ENCODE data around the gene PAQR7.
A peak's percentile ranks its signal among the peaks of the same experiment; 100 is the strongest.

PAQR7 gene

DNA sequence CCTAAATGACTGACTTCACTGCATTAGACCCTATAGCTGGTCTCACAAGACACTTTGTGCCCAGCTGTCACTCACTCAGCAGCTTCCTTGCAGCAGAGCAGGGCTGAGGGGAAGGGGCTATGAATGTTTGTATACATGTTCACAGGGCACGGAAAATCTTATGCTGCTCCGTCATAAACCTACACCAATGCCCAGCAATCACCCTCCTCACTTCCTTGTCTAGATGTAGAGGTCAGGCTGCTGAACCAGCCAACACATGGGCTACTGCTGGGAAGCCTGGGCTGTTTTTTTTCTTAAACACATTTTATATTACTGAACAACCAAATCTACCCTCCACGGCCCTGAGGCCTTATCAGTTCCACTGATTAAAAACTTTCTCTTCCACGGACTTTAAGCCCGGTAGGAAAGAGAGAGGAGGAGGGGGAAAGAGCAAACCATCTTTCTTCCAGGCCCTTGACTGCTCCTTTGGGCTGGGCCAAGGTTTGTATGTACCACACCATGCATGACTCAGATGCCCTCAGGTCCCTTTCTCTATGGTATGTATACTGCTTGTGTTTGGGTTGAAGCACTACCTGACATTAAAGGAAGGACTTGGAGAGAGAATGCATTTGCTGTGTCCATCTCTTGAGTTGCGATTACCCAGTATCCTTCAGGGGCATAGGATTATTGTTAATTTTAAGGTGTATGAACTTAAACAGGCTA lies 43.0 kb downstream of the PAQR7 start:
- 93 to 98% methylated on average over 6 of the region's 6 CpGs for WGBS, 2 experiments
- Histone ChIP-seq H3K4me3 (ENCODE audit: insufficient read depth, low read depth, low read length) (no peak overlapping the region), H3K4me1 (ENCODE audit: control insufficient read depth, insufficient read depth, low read length) (no peaks in the 10 kb centered on the region), H3K27ac (ENCODE audit: insufficient read depth, low read depth, low read length, poor library complexity, severe bottlenecking) (no peak overlapping the region), H3K9me3 (ENCODE audit: control insufficient read depth, low read length) (no peaks in the 10 kb centered on the region), H3K36me3 (ENCODE audit: control insufficient read depth, insufficient read depth, low read length) (peaks cover 34% of the 10 kb centered on the region), H3K27me3 (ENCODE audit: control insufficient read depth, insufficient read depth, low read length, poor library complexity, severe bottlenecking) (no peaks in the 10 kb centered on the region)

DNA sequence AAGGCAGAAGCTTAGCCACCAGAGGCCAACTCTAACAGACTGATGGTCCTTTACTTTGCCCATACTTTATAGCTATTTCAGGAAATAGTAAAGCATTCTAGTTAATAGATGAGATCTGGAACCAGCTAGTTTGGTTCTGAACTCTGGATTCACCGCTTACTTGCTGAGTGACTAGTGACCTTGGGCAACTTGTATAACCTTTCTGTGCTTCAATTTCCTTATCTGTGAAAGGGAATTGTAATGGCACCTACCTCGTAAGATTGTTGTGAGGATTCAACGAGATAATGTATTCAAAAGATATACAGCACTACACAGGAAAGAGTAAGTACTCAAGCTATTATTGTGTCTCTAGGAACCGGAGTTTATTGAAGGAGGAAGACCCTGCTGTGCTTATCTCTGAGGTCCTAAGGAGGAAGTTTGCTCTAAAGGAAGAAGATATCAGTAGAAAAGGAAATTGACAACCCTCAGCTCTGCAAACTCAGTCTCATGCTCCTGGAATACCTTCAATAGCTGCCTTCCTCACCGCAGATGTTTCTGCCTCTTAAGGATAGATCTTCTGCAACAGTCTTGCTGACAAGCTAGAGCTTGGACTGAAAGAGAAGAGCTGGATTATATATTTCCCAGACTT lies 43.8 kb downstream of the PAQR7 start:
- H3K27ac ChIP-seq (ENCODE audit: insufficient read depth, low read depth, low read length, poor library complexity, severe bottlenecking), result no peak overlapping the region
- WGBS, 2 experiments, result 91 to 93% methylated on average over 5 of the region's 5 CpGs
- H3K4me3 ChIP-seq (ENCODE audit: insufficient read depth, low read depth, low read length), result no peak overlapping the region
- no peaks in the 10 kb centered on the region for H3K9me3 ChIP-seq (ENCODE audit: control insufficient read depth, low read length)
- H3K27me3 ChIP-seq (ENCODE audit: control insufficient read depth, insufficient read depth, low read length, poor library complexity, severe bottlenecking), result no peaks in the 10 kb centered on the region
- peaks cover 37% of the 10 kb centered on the region for H3K36me3 ChIP-seq (ENCODE audit: control insufficient read depth, insufficient read depth, low read length)
- no peaks in the 10 kb centered on the region for H3K4me1 ChIP-seq (ENCODE audit: control insufficient read depth, insufficient read depth, low read length)

DNA sequence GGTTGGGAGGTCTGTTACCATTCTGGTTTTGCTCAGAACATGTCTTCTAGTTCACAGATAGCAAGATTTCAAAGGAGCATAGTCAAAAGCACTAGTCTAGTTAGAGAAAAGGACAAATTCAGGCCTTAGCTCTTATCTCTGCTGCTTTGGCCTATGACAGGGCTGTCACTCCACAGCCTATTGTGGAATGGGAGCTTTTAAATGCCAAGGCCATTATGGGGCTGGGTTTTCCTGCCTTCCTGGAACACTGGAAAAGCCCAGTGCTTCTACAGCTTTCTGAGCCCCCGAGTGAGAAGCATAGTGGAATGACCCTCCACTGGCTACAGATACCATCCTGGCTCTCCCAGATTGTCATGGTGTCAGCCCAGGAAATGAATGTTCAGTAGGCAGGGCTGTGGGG lies 46.5 kb downstream of the PAQR7 start:
- H3K4me3 ChIP-seq (ENCODE audit: insufficient read depth, low read depth, low read length), result no peak overlapping the region
- no peaks in the 10 kb centered on the region for H3K9me3 ChIP-seq (ENCODE audit: control insufficient read depth, low read length)
- no peaks in the 10 kb centered on the region for H3K27me3 ChIP-seq (ENCODE audit: control insufficient read depth, insufficient read depth, low read length, poor library complexity, severe bottlenecking)
- WGBS, 2 experiments, result 77 to 91% methylated on average over 1 of the region's 1 CpG
- no peaks in the 10 kb centered on the region for H3K4me1 ChIP-seq (ENCODE audit: control insufficient read depth, insufficient read depth, low read length)
- H3K36me3 ChIP-seq (ENCODE audit: control insufficient read depth, insufficient read depth, low read length), result peaks cover 37% of the 10 kb centered on the region
- no peak overlapping the region for H3K27ac ChIP-seq (ENCODE audit: insufficient read depth, low read depth, low read length, poor library complexity, severe bottlenecking)

DNA sequence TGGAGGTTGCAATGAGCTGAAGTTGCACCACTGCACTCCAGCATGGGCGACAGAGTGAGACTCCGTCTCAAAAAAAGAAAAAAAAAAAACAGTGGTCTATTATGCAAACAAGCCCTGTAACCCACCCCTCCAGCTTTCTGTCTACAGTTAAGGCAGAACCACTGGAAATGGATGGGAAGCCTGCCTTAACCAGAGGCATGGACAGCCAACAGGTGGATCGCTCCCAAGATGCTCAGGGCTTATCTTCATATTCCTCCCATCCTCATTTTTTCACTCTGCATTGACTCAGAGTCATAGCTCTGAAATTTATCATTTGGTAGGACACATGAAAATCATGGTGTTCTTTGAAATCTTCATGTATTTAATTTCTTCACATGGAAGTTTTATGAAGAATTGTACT lies 47.0 kb downstream of the PAQR7 start:
- WGBS, 2 experiments, result 85 to 87% methylated on average over 3 of the region's 3 CpGs
- Histone ChIP-seq H3K4me1 (ENCODE audit: control insufficient read depth, insufficient read depth, low read length) (no peaks in the 10 kb centered on the region), H3K27ac (ENCODE audit: insufficient read depth, low read depth, low read length, poor library complexity, severe bottlenecking) (no peak overlapping the region), H3K27me3 (ENCODE audit: control insufficient read depth, insufficient read depth, low read length, poor library complexity, severe bottlenecking) (no peaks in the 10 kb centered on the region), H3K4me3 (ENCODE audit: insufficient read depth, low read depth, low read length) (no peak overlapping the region), H3K36me3 (ENCODE audit: control insufficient read depth, insufficient read depth, low read length) (peaks cover 32% of the 10 kb centered on the region), H3K9me3 (ENCODE audit: control insufficient read depth, low read length) (no peaks in the 10 kb centered on the region)

DNA sequence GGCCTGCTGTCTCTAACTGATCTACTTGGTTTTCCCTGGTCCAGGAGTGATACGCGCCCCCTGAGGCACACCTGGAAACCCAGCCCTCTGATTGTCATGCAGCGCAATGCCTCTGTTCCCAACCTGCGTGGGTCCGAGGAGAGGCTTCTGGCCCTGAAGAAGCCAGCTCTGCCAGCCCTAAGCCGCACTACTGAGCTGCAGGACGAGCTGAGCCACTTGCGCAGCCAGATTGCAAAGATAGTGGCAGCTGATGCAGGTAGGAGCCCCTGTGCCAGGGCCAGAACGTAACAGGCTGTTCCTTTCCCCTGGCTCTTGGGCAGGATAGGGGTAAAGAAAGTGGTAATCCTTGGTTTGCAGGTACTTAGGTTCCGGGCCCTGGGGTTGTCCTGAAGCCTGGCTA lies 48.9 kb downstream of the PAQR7 start:
- Histone ChIP-seq H3K9me3 (ENCODE audit: control insufficient read depth, low read length) (no peaks in the 10 kb centered on the region), H3K27me3 (ENCODE audit: control insufficient read depth, insufficient read depth, low read length, poor library complexity, severe bottlenecking) (peaks cover 5% of the 10 kb centered on the region), H3K27ac (ENCODE audit: insufficient read depth, low read depth, low read length, poor library complexity, severe bottlenecking) (no peak overlapping the region), H3K4me1 (ENCODE audit: control insufficient read depth, insufficient read depth, low read length) (peaks cover under 1% of the 10 kb centered on the region), H3K4me3 (ENCODE audit: insufficient read depth, low read depth, low read length) (no peak overlapping the region), H3K36me3 (ENCODE audit: control insufficient read depth, insufficient read depth, low read length) (peaks cover 18% of the 10 kb centered on the region)
- 94 to 96% methylated on average over 10 of the region's 10 CpGs for WGBS, 2 experiments

DNA sequence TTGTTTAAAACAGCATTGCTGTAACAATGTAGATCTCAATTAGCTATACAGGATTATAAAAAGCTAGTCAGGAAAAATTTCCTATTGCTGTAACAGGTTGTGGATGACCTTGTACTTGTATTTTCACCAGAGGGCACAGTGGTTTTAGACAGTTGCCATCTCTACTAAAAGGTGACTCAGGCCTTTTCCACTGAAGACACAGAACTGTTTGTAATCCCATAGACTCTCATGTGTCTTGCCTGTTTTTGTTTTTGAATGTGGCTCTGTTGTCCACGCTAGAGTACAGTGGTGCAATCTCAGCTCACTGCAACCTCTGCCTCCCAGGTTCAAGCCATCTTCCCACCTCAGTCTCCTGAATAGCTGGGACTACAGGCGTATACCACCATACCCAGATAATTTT lies 49.9 kb downstream of the PAQR7 start:
- no peak overlapping the region for H3K4me3 ChIP-seq (ENCODE audit: insufficient read depth, low read depth, low read length)
- H3K27ac ChIP-seq (ENCODE audit: insufficient read depth, low read depth, low read length, poor library complexity, severe bottlenecking), result no peak overlapping the region
- no peaks in the 10 kb centered on the region for H3K9me3 ChIP-seq (ENCODE audit: control insufficient read depth, low read length)
- H3K4me1 ChIP-seq (ENCODE audit: control insufficient read depth, insufficient read depth, low read length), result peaks cover 8% of the 10 kb centered on the region
- 94% methylated on average over 2 of the region's 2 CpGs for WGBS, 2 experiments
- H3K36me3 ChIP-seq (ENCODE audit: control insufficient read depth, insufficient read depth, low read length), result peaks cover 12% of the 10 kb centered on the region
- peaks cover 12% of the 10 kb centered on the region for H3K27me3 ChIP-seq (ENCODE audit: control insufficient read depth, insufficient read depth, low read length, poor library complexity, severe bottlenecking)

DNA sequence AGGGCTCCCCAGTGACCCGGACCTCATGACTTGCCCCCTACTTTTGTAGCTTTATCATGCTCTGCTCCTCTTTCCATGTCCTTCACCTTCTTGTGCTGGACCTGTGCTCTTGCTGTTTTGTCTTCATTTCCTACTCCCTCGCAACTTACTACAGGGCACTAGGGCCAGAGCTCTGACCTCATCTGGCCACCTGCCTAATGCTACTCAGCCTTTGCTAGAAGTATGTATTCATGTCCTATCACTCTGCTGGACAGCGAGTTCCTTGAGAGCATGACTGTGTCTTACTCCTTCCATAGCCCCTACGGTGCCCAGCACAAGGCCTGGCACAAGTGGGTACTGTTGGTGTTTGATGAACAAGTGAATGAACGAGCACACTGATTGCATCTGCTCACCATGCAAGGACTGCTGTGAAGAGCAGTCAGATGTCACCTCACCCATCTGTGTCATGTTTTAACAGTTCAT lies 53.8 kb downstream of the PAQR7 start:
- Histone ChIP-seq H3K36me3 (ENCODE audit: control insufficient read depth, insufficient read depth, low read length) (peaks cover 2% of the 10 kb centered on the region), H3K4me3 (ENCODE audit: insufficient read depth, low read depth, low read length) (no peak overlapping the region), H3K9me3 (ENCODE audit: control insufficient read depth, low read length) (no peaks in the 10 kb centered on the region), H3K27ac (ENCODE audit: insufficient read depth, low read depth, low read length, poor library complexity, severe bottlenecking) (no peak overlapping the region), H3K27me3 (ENCODE audit: control insufficient read depth, insufficient read depth, low read length, poor library complexity, severe bottlenecking) (peaks cover 12% of the 10 kb centered on the region), H3K4me1 (ENCODE audit: control insufficient read depth, insufficient read depth, low read length) (peaks cover 16% of the 10 kb centered on the region)
- 91 to 93% methylated on average over 5 of the region's 5 CpGs for WGBS, 2 experiments

DNA sequence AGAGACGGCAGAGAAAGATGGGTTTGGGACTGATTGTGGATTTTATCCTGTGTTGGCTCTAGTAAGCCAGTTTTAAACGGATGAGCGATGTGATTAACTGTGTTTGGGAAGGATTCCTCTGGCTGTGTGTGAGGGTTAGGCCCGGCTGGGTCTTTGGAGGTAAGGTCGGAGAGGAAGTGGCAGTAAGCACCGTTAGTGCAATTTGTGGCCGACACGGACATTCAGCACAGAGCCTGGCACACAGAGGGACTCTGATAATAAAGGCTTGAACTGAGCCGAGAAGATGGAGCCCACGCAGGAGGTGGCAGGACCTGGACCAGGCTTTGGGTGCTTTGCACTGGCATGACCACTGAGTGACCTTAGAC lies 54.4 kb downstream of the PAQR7 start:
- H3K27me3 ChIP-seq (ENCODE audit: control insufficient read depth, insufficient read depth, low read length, poor library complexity, severe bottlenecking), result peaks cover 12% of the 10 kb centered on the region
- WGBS, 2 experiments, result 68 to 70% methylated on average over 10 of the region's 10 CpGs
- peaks cover 16% of the 10 kb centered on the region for H3K4me1 ChIP-seq (ENCODE audit: control insufficient read depth, insufficient read depth, low read length)
- peak overlapping the region; percentile 96 for H3K4me3 ChIP-seq (ENCODE audit: insufficient read depth, low read depth, low read length)
- no peak overlapping the region for H3K27ac ChIP-seq (ENCODE audit: insufficient read depth, low read depth, low read length, poor library complexity, severe bottlenecking)
- no peaks in the 10 kb centered on the region for H3K9me3 ChIP-seq (ENCODE audit: control insufficient read depth, low read length)
- no peaks in the 10 kb centered on the region for H3K36me3 ChIP-seq (ENCODE audit: control insufficient read depth, insufficient read depth, low read length)

DNA sequence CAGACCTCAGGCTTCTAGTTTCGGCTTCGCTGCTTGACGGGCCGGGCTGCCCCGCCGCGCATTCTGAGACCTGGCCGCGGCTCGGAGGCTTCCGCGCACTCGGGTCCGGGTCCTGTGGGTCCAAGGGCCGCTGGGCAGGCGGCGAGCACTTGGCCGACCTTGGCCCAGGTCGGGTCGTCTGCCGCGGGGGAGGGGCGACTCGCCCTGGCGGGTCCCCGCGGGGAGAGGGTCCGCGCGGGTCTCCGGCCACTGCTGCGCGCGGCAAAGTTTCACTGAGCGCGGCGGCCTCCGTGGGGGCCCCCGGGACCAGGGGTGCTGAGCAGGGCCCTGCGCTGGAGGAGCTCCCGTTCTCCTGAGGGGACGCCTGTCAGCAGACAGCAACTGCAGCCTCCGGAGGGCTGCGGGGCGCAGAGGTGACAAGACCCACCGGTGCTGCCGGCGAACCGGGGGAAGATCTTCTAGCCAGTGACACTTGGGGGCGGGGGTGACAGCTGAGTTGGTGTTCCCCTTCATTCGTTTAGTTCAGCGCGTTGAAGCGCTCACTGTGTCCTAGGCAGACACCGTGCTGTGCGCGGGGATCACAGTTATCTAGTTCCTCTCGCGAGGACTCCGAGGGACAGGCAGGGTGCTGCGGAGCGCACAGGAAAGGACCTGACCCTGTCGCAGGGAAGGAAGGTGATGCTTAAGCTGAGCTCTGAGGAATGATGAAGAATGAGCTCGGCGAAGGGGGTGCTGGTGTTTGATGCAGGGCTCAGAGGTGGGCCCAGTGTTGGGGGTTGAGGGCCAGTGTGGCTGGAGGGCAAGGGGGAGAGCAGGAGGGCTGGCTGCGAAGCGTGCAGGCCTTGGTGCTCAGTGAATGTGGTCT lies 55.0 kb downstream of the PAQR7 start:
- no peaks in the 10 kb centered on the region for H3K9me3 ChIP-seq (ENCODE audit: control insufficient read depth, low read length)
- H3K4me1 ChIP-seq (ENCODE audit: control insufficient read depth, insufficient read depth, low read length), result peaks cover 16% of the 10 kb centered on the region
- peak overlapping the region; percentile 96 for H3K4me3 ChIP-seq (ENCODE audit: insufficient read depth, low read depth, low read length)
- 2 to 3% methylated on average over 67 of the region's 67 CpGs for WGBS, 2 experiments
- H3K27me3 ChIP-seq (ENCODE audit: control insufficient read depth, insufficient read depth, low read length, poor library complexity, severe bottlenecking), result peaks cover 12% of the 10 kb centered on the region
- no peak overlapping the region for H3K27ac ChIP-seq (ENCODE audit: insufficient read depth, low read depth, low read length, poor library complexity, severe bottlenecking)
- H3K36me3 ChIP-seq (ENCODE audit: control insufficient read depth, insufficient read depth, low read length), result peaks cover 6% of the 10 kb centered on the region

All from ectodermal cell (in vitro differentiated cells).